NCI-H524 treated with DMSO at 0.1 percent for 48 hours (cell line): ENCODE measurements around the gene INO80C.
"Not testable (repeated sequence)": the region's sequence is repeated elsewhere in the genome, so short reads cannot be mapped to it uniquely, and the experiment has no call there.

Source experiments
- DNase-seq: peaks from one replicate; lab custom pipeline; 2025; lab: John Stamatoyannopoulos, UW

The INO80C gene

DNA sequence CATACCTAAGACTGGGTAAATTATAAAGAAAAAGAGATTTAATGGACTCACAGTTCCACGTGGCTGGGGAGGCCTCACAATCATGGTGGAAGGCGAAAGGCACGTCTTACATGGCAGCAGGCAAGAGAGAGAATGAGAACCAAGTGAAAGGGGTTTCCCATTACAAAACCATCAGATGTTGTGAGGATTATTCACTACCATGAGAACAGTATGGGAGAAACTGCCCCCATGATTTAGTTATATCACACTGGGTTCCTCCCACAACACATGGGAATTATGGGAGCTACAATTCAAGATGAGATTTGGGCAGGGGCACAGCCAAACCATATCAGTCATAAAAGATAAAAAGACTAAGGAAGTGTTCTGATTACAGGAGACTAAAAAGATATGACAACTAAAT is 8.5 kb downstream of the INO80C start:
- DNase-seq: not testable (repeated sequence)

DNA sequence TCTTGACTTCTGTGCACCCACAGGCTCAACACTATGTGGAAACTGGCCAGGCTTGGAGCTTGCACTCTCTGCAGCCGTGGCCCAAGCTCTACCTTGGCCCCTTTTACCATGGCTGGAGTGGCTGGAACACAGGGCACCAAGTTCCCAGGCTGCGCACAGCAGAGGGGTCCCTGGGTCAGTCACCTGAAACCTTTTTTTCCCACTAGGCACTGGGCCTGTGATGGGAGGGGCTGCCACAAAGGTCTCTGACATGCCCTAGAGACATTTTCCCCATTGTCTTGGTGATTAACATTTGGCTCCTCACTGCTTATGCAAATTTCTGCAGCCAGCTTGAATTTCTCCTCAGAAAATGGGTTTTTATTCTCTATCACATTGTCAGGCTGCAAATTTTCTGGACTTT is 9.4 kb downstream of the INO80C start:
- DNase-seq: not testable (repeated sequence)

DNA sequence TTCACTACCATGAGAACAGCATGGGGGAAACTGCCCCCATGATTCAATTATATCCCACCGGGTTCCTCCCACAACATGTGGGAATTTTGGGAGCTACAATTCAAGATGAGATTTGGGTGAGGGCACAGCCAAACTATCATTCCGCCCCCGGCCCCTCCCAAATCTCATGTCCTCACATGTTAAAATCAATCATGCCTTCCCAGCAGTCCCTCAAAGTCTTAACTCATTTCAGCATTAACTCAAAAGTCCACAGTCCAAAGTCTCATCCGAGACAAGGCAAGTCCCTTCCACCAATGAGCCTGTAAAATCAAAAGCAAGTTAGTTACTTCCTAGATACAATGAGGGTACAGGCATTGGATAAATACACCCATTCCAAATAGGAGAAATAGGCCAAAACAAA is 10.2 kb downstream of the INO80C start:
- DNase-seq: not testable (repeated sequence)

DNA sequence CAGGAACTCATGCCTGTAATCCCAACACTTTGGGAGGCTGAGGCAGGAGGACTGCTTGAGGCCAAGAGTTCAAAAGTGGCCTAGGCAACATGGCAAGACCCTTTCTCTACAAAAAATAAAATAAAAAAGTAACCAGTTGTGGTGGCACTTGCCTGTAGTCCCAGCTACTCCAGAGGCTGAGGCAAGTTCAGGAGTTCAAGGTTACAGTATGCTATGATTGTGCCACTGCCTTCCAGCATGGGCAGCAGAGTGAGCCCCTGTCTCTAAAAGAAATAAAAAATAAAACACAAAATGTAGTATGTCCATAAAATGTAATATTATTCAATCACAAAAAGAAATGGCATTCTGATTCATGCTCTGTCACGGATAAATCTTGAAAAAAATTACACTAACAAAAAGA is 11.9 kb downstream of the INO80C start:
- no peak for DNase-seq

DNA sequence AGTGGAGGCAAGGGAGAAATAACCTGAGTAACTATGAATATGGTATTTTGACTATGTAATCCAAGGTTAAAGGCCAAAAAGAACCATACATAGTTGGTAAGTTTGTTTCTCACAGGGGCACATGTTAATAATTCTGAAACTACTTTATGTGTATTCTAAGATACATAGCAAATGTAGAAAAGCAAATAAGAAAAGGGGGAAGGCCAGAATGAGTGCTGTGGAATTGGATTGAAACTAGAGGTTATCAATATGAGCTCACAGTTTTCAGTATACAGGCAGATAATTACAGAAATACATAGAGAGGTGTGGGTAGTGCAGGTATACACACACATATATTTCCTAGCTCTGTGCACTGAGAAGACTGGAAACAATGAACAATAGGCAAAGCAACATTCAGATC is 13.7 kb downstream of the INO80C start:
- no peak for DNase-seq

DNA sequence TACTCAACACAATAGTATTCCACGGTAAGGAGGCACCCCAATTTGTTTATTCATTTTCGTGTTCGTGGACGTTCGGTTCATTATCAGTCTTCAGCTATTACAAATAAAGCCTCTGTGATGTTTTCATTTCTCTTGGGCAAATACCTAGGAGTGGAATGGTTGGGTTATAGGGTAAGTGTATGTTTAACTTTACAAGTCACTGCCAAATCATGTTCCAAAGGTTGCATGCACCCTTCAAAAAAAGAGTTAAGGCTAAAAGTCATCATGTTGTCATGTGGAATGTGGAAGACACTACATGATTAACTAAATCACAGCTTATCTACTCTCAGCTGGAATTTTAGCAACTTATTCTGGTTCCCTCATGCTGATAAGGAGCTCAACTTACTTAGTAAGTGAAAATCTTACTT is 15.8 kb downstream of the INO80C start:
- DNase-seq: no peak

DNA sequence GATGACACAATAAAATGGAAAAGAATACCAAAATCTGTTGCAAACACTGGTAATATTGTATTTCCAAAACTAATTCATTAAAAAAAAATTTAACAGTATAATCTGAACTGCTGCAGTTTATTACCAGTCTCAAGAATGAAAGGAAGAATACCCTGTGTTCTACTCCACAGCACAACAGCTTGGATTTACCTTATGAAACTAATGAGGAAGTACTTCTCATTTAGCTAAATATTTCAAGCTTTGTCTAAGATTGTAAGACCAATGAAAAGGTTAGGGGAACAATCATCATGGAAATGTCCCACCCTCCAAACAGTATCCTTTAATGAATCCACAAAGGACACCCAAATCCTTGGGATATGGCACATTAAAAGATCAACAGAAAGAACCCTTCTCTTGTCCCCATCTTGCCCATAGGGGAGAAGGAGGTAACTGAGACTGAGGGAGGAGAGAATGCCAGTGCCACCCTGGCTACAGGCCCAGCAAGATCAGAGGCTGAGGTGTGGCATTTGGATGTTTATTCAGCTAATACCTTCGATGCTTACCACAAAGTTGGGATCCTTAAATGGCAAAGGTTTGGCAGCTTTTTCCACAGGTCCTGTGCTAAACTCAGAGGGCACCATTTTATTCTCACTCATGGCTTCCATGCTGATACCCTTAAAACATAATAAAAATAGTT is 17.7 kb downstream of the INO80C start:
- DNase-seq: no peak

DNA sequence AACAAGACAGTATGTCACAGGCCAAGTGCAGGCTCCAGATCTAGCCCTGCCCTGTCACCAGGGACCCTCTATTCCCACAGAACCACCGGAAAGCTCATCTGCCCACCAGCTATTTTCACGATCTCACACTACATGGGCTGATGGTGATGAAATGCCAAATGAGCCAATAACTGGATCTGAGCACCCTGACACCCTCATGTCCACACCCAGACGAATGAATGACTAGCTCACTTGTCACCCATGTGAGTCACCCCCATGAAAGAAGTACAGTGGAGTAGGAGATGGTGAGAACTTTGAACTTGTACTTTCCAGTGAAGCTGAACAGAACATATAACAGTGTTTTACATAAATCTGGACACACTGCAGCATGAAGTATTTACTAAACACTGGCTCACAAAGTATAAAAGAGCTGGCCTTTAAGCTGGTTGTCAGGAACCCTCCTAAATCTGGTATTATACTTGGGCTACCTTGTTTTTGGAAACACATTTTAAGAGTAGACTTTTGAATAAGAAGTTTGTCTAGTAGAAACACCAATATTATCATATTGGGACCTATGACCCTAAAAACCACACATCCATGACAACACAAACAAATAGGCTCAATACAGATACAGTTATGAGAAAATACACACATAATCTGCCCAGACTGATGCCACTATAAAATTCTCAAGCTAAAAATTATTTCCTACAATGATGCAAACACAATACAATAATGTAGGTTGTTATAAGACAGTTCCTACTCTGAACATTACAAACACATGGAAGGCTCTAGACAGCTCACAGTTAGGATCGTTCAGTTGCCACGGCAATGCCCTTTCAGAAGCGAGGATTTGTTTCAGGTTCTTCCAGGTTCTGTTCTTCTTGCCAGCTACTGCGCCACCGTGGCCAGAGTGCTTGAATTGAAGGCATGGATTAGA is 19.0 kb downstream of the INO80C start:
- no peak for DNase-seq

DNA sequence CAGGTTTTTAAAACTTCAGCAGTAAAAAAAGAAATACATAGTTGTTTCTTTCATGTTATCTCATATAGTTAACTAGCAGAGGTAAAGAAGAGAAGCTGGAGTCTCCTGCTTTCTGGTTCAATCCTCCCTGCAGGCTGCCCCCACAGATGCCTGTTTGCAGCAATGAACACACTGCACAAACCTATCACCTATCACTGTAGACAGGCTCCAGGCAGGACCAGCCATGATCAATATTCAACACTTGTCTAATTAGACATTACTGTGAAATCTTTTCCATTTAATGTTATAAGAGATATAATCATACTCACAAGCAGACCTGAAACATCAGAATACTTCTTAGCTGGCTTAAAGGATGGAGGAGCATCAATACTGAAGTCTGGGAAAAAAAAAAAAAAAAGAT is 19.8 kb downstream of the INO80C start:
- no peak for DNase-seq

DNA sequence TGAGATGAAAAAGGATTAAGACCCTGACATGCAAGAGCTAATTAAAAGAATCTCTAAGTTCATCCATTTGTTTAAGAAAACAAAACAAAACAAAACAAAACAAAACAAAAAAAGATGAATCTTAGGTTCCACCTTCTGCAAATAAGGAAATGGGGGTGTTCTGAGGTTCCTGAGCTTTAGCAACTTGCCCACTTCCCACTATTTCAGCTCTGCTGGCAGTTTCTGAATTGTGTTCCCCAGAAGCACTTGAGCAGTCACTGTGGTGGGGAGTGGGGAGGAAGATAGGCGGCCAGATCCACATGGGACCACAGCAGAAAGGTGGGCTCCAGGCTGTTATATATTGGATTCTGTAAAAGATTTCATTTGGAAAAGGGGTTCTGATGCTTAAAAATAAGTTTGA is 20.3 kb downstream of the INO80C start:
- no peak for DNase-seq

DNA sequence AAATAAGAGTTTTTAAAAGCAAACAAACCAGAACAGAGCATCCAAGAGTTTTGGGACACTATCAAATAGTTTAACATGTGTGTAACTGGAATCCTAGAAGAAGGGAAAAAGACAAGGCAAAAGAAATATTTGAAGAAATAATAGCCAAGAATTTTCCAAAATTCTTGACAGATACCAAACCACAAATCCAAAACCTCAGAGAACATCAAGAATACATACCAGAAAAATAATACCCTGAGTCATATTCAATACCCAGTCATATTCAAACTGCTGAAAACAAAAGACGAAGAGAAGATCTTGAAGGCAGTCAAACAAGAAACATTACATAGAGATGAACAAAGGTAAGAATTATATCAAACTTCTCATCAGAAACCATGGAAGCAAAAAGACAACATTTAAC is 22.9 kb downstream of the INO80C start:
- DNase-seq: no peak

DNA sequence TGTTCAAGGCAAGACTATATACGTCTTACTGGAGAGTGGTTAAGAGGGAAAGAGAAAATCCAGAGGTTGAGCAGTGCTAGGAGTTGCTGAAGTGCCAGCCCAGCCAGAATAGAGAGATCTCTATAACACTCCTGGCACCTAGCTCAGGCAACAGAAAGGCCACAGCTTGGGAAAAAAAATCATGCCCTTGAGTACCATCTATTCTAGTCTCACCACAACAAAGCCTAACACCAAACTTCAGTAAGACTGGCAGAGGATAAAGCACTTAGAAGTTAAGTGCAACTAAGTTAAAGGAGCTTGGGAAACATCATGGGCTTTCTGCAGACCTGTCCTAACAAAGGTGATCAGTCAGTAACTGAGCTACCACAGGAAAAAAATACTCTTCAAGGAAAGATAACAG is 24.2 kb downstream of the INO80C start:
- no peak for DNase-seq

DNA sequence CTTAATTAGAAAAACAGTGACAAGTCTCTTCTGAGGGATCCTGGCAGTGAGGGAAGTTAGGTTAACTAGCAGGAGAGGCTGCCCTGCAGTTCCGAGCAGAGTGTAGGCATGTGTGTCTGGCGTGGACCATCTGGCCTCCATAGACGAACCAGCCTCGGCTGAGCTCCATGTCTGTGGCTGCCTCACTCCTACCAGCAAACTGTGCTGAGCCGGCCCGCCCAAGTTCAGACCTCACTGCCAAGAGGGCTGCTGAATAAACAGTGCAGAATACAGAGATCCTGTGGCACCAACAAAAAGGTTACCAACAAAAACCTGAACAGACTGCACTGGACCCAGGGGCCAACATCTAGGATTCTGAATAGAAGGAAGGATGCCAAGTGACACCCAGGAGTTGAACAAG is 27.3 kb downstream of the INO80C start:
- DNase-seq: no peak

DNA sequence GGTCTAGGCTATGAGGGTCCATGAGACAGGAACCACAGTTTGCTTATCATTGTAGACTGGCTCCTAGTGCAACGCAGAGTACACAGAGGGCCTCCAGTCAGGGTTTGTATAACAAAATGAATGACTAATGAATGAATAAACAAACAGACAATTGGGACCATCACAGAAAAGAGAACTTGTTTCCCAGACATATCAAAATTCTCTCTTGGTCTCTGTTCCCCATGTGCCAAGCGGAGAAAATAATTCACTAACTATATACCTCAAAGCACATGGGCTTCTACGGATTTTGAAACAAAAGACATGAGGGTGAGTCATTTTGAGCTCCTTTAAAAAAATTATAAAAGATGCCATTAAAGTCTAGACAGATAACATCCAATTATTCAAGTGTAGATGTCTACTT is 28.0 kb downstream of the INO80C start:
- DNase-seq: no peak

DNA sequence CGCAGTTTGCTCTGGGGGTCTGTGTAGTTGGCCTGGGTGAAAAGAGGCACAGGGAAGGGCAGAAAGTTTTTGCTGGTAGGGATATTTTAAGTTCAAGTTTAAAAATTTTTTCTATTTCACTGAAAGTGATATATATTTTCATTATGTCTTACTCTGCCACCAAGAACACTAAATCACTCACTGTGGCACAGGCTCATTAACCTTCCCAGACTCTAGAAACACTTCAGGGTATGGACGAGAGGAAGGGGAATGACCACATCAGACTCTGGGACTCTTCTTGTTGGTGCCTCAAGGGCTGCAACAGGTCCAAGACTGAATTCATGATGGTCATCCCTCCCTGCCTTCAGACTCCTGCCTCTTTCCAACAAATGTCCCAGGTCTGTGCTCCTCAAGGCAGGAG is 29.0 kb downstream of the INO80C start:
- DNase-seq: no peak

DNA sequence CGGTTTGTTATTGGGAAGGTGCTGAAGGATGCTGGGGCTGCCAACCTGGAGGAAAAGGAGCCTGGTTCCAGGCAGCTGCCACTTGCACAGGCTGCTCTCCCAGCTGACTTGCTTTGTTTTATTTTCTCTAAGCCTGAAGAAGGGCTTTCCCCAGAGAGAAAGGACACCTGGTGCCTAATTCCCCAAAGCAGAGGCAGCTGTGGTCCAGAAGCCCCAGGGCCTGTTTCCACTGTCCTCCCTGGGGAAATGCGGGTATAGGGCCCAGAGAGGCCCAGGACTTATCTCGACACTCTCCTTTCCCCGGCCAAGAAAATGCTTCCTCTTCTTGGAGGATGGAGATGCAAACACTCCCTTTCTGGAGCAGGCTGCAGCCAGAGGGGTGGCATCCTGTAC is 30.1 kb downstream of the INO80C start:
- DNase-seq: peak; percentile 67

DNA sequence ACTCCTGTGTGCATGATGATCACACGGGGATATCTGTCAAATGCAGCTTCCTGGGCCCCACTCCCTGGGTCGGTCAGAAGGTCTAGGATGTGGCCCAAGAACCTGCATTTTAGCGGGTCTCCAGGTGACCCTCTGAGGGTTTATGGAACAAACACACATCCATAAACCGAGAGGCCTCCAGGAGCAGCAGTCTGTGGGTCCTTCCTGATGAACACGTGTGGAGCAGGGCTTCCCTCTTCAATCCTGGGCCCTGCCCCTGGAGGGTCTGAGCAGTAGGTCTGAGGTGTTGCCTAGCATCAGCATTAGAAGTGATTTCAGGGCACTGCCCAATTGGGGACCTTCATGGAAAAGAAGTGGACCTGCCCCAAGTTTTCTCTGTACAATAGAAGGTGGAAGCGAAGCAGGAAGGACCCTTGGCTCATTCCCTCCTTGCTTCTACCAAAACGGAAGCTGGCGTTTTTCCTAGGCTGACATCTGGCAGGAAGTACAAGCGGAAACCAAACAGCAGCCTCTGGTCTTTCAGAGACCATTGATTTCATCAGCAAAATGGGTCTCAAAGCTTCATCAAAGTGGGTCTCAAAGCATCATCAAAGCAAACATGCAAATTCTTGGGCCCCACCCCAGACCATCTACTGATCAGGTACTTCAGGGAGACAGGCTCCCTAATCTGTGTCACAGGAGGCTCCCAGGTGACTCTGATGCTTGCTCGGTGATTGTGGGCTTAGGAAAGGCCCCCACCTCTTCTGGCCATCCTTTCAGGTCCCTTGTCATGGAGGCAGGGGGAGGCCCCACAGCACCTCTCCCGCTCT is 30.7 kb downstream of the INO80C start:
- DNase-seq: no peak

DNA sequence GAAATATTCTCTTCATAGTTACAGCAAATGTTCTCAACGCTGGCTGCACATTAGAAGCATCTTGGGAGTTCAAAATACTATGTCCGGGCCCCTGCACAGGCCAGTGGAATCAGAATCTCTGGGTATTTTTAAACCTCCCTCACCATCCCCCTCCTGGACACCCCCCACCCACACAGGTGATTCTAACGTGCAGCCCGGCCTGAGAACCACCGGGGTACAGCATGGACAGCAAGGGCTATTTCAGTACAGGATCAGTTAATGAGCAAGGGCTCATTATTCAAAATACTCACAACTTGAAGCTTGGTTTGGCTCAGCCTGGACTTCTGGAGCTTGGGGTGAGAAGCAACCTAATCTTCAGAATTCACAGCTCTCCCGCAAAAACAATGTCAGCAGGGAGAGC is 31.4 kb downstream of the INO80C start:
- no peak for DNase-seq

DNA sequence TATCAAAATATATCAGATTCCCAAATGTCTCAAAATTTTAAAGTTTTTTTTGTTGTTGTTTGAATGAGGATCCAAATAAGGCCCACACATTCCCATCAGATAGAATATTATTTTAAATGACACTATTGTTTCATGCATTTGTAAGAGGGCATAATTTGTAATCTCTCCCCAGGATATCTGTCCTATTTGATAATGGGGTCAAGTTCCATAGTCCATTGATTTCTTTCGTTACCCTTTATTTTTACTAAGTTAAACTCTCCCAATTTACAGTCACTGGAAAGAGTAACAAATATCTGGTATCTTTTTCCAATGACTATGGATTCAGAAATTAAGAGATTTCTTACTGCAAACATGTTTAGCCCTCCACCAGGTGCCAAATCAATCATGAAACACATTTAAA is 32.4 kb downstream of the INO80C start:
- no peak for DNase-seq

DNA sequence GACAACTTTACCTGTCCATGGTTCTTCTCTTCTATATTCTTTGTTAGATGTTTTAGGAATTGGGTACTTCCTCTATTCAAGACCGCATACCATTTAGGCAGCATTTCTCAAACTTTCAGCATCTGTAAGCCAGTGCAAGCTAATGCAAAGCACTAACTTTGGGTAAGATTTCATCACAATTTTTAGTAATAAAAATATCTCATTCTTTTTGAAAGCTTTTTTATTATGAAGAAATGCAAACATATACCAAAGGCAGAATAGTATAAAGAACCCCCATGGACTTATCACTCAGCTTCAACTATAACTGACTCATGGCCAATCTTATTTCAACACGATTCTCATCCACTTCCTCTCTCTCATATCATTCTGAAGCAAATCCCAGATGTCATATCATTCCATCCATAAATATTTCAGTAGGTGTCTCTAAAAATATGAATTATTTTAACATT is 32.9 kb downstream of the INO80C start:
- DNase-seq: no peak

DNA sequence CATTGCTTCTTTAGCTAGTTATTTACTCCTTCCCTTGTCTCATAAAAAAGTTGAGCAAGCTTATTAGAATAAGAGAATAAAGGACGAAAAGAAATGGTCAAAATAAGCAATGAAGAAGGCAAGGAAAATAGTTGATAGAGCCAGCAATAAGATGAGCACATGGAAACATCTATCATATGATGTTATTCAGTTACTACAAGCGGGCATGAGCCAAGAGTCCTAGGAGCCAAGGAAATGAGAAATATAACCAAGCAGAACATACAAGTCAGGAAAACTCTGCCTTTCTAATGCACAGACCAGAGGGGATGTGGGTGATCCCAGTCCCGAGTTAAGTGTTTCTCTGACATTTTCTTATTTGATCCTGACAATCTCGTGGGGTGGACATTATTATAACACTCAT is 33.9 kb downstream of the INO80C start:
- no peak for DNase-seq

DNA sequence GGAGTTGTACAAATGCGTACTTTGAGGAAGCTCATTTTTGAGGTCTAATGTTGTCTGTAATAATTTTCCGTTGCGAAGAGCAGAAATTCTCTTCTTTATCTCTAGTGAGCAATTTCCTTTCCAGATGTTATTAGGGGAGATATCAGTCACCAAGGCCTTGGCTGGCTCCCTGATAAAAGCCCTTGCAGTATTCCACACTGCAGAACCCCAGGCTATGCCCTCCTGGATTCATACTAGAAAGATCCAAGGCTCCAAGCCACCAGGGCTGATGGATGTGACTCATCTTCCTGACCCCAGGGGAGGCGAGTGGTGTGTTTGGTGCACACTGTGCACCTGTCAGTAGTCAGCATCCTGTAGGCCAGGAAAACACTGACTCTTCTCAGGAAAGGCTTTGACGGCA is 34.7 kb downstream of the INO80C start:
- DNase-seq: no peak

DNA sequence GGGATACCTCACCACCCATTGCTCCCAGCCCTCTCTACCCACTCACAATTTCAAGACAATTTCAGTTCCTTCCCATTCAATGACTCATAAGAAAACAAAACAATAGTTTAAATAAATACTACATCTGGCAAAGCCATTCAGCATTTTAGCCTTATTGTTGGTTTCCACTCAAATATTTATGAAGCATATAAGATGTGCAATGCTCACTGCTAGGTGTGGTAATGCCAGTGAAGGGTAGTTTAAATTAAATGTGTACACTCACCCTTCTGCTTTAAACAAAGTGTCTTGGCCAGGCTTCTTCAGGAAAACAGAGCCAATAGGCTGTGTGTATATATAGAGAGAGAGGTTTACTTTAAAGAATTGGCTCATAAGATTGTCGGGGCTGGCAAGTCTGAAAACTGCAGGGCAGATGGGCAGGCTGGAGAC is 37.0 kb downstream of the INO80C start:
- no peak for DNase-seq
